ENCODE results near the gene ARF1.

DNA sequence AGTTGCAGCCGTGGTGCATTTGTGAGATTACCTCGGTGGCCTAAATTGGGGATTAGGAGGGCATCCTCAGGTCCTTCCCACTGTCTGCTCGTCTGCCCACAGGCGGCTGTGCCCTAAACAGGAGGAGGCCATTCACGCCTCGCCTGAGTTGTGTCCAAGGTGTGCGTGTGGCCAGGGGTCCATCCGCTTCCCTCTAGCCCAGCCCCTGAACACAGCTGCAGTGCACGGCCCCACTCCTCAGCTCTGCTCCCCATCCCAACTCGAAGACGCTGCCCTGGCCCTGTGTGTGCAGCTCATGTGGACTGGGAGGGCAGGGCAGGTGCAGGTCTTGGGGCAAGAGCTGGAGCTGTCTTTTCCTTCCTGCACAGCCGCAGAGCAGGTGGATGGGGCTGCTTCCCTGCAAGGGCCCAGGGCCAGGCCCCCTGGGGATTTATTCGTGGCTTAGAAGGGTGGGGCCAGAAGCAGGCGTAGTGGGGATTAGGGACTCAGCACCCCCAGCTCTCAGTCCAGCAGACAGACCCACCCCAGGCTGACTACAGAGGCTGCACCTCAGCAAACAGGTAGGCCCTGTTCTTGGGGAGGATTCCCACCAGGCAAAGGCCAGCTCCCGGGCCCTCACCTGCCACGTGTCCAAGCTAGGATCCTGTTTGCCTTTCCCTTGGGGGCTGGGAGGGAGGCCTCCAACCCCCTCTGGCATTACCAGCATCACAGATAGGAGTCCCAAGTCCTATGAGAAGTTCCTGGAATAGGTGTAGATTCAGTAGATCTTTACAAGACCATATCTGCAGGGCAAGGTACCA is 61.9 kb downstream of the ARF1 start:
- TF ChIP-seq TAF1 (IDR thresholded peaks at IDR 0.05; ENCODE audit: low read depth, low read length) (no peak), SUZ12 (IDR thresholded peaks at IDR 0.05; ENCODE audit: low read length) (no peak)
- TF ChIP-seq, protein P1, sequence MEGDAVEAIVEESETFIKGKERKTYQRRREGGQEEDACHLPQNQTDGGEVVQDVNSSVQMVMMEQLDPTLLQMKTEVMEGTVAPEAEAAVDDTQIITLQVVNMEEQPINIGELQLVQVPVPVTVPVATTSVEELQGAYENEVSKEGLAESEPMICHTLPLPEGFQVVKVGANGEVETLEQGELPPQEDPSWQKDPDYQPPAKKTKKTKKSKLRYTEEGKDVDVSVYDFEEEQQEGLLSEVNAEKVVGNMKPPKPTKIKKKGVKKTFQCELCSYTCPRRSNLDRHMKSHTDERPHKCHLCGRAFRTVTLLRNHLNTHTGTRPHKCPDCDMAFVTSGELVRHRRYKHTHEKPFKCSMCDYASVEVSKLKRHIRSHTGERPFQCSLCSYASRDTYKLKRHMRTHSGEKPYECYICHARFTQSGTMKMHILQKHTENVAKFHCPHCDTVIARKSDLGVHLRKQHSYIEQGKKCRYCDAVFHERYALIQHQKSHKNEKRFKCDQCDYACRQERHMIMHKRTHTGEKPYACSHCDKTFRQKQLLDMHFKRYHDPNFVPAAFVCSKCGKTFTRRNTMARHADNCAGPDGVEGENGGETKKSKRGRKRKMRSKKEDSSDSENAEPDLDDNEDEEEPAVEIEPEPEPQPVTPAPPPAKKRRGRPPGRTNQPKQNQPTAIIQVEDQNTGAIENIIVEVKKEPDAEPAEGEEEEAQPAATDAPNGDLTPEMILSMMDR (IDR thresholded peaks at IDR 0.05; ENCODE audit: control extremely low read depth in 1 of 3, insufficient read depth in 1 of 3, low read depth in 1 of 3, low read length in 3 of 3): no peak
